ENCODE measurements around the gene PIAS1.
"Not testable (repeated sequence)": the region's sequence is repeated elsewhere in the genome, so short reads cannot be mapped to it uniquely, and the experiment has no call there.

GRCh38 chr15:68213491-68213845, 159.4 kb downstream of the PIAS1 start:
- TF ChIP-seq CTCF (IDR thresholded peaks at IDR 0.05); EZH2 (IDR thresholded peaks at IDR 0.05; ENCODE audit: borderline replicate concordance, insufficient read depth, low read depth, low read length, poor library complexity, severe bottlenecking): not testable (repeated sequence)
